ENCODE data around the gene TESK2.

TESK2 gene

DNA sequence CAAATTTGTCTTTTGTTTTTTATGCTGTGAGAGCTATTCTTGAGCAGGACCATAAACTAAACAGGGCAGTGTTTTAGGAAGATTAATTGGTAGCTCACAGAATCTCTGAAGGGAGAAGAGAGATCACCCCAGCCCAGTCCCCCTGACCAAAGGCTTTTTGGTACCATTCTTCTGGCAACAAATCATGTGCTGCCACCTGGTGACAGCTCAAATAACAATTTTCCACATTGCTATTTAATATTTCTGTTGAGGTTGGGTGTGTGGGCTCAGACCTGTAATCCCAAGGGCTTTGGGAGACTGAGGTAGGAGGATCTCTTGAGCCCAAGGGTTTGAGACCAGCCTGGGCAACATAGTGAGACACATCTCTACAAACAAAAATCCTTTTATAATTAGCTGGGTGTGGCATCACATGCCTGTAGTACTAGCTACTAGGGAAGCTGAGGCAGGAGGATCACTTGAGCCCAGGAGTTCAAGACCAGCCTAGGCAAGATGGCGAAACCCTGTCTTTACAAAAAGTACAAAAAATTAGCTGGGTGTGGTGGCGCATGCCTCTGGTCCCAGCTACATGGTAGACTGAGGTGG is 2.2 kb upstream of the TESK2 start:
- TF ChIP-seq, protein P1, sequence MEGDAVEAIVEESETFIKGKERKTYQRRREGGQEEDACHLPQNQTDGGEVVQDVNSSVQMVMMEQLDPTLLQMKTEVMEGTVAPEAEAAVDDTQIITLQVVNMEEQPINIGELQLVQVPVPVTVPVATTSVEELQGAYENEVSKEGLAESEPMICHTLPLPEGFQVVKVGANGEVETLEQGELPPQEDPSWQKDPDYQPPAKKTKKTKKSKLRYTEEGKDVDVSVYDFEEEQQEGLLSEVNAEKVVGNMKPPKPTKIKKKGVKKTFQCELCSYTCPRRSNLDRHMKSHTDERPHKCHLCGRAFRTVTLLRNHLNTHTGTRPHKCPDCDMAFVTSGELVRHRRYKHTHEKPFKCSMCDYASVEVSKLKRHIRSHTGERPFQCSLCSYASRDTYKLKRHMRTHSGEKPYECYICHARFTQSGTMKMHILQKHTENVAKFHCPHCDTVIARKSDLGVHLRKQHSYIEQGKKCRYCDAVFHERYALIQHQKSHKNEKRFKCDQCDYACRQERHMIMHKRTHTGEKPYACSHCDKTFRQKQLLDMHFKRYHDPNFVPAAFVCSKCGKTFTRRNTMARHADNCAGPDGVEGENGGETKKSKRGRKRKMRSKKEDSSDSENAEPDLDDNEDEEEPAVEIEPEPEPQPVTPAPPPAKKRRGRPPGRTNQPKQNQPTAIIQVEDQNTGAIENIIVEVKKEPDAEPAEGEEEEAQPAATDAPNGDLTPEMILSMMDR (IDR thresholded peaks at IDR 0.05): peak; percentile 64

DNA sequence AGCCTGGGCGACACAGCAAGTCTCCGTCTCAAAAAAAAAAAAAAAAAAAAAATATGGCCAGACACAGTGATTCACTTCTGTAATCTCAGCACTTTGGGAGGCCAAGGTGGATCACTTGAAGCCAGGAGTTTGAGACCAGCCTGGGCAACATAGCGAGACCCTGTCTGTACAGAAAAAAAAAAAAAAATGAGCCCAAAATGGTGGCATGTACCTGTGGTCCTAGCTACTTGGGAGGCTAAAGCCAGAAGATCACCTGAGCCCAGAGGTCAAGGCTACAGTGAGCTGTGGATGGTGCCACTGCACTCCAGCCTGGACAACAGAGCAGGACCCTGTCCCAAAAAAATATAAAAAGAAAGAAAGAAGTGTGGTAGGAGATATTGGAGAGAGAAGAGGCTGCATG is 1.7 kb upstream of the TESK2 start:
- TF ChIP-seq, protein P1 (IDR thresholded peaks at IDR 0.05): no peak

DNA sequence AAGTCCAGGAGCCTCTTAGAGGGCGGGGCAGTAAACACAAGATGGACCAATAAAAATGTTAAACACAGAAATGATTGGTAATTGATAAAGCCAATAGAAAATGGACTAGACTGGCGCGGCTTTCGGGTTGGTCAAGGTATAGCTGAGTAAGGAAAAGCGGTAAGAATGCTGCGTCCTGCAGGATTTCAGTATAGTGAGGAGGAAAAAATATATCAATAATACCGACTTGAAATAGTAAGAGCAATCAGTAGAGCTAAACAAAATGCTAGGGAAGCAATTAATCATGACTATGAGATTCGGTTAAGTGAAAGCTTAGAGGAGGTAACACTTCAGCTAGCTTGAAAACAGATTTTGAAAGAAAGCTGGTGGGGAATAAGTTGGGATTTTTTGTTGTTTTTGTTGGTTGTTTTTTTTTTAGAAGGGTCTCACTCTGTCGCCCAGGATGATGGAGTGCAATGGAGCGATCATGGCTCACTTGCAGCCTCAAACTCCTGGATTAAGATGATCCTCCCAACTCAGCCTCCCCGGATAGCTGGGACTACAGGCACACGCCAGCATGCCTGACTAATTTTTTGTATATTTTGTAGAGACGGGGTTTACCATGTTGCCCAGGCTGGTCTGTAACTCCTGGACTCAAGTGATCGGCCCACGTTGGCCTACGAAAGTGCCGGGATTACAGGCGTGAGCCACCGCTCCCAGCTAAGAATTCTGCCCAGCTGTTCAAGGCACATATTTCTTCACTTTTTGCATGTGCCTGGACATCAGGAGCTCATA is 711 bp upstream of the TESK2 start:
- TF ChIP-seq, protein P1 (IDR thresholded peaks at IDR 0.05): no peak

DNA sequence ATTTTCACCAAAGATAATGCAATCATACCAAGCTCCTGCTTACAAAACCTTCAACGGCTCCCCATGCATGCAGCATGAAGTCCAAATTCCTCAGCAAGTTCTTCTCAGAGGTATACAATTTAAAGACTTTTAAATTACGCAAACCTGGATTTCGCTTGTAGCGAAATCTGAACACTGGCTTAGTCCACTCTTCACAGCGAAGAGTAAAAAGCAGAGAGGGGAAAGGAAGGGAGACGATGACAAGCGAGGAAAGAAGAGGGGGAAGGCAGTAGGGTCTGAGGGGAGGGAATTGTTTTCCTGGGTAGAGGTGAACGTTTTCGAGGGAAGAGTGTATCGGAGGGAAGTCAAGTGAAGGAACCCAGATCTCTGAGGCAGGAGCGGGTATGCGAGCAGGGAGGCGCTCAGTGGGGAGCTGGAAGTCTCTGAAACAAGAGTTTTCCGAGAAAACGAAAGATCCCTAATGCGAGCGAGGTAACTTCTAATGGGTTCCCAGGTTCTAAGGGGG is 790 bp downstream of the TESK2 start:
- TF ChIP-seq, protein P1 (IDR thresholded peaks at IDR 0.05): no peak

DNA sequence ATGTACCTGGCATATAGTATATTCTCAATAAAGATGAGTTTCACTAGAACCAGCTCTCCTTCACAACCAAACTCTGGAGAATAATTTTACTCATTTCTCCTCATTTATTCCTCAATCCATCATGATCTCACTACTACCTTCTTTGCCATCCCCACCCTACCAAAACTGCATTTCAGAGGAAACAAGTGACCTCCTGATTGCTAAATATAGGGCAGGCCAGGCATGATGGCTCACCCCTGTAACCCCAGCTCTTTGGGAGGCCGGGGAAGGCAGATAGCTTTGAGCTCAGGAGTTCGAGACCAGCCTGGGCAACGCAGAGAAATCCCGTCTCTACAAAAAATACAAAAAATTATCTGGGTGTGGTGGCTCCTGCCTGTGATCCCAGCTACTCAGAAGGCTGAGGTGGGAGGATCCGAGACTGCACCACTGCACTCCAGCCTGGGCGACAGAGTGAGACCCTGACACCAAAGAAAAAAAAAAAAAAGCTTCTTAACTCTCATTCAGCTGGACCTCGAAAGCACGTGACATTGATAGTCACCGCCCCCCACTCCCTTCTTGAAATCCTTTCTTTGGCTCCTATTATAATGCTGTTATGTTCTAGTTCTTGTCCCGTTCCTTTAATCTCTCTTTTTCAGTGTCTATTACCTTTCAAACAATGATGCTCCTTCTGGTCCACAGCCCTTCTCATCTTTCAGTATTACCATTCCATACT is 2.1 kb downstream of the TESK2 start:
- TF ChIP-seq, protein P1 (IDR thresholded peaks at IDR 0.05): no peak

DNA sequence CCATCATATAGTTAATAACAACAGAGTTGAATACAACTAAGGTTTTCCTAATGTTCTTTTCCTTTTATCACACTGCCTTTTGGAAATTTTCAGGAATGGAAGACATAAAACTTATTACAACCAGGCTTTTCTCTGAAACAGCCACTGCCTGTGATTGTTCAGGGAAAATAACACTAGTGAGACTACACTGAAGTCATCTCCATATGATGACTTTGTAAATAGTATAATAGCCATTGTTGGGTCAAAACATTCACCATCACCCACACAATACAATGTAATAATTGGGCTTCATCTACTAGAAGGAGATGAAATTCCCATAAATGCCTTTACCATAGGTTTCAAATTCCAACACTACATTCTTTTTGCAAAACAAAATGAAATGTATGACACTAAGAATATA is 5.0 kb downstream of the TESK2 start:
- TF ChIP-seq, protein P1 (IDR thresholded peaks at IDR 0.05): no peak

DNA sequence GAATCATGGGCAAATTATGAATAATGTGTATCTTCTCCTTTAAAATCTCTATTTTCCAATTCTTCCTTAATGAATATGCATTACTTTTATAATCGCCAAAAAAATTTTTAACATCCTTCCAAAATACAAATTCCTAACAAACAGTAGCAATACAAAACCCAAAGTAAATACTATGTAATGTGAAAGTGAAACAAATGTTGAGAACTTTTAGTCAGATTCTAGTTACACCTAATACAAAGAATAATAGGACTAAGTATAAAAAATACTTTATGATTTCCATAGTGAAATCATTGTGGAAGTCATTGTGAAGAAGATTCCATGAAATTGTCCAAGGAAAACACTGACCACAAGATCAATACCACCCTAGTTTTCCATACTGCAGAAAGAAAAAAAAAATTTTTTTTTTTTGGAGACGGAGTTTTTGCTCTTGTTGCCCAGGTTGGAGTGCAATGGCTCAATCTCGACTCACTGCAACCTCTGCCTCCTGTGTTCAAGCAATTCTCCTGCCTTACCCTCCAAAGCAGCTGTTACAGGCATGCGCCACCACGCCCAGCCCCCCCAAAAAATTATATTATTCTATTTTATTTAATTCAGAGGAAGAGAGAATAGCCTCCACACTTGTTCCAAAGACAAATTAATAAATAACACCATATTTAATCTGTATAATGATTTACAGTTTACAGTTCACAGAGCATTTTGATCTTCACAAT is 11.8 kb downstream of the TESK2 start:
- TF ChIP-seq, protein P1 (IDR thresholded peaks at IDR 0.05): no peak
